Measurements from ENCODE around the gene NUAK1.

DNA sequence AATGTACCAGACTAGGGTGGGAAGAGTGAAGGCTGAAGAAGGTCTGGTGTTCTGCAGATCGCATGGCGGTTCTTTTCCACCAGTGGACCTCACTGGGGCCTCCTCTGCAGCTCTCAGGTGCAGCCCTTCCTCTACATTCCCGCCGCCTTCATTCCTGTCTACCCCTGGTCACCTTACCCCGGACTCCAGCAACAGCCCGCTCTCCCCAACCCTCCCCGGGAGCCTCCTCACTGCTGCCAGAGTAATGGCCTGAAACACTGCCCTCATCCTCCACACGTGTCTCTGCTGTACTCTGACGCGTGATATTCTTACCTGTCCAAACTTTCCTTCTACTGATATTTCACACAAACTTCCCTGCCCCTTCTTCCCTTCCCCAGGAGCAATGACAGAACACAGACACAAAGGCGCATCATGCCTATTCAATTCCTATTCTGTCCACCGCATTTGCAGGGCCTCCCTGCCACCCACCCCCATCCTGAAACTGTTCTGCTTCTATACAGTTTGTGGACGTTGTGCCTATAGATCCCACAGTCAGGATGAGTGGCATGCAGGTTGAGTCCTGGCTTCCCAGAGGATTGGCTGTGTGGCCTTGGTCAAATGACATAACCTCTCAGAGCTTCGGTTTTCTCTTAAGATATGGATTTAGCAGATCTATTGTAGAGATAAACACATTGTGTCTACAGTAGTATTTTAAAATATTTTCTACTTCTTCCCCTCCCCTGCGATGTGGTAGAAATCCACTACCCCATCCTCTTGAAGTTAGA is 1.7 kb upstream of the NUAK1 start:
- TF ChIP-seq CTCF (IDR thresholded peaks at IDR 0.05; ENCODE audit: low read depth, low read length, poor library complexity, severe bottlenecking), result no peak
- no peak for TF ChIP-seq EZH2phosphoT487 (IDR thresholded peaks at IDR 0.05; ENCODE audit: borderline replicate concordance, low read length)

Data from DOHH2 (cell line).